GM18526 (cell line): ENCODE results near the gene MAD1L1.

Experiments used
- POLR2A ChIP-seq: IDR thresholded peaks from 3 replicates; pipeline ENCODE4 v1.6.1; 2011; ENCODE audit not compliant: insufficient read length; ENCODE audit errors: extremely low read depth

Gene MAD1L1

GRCh38 chr7:2038931-2039728 is 193.6 kb downstream of the MAD1L1 start:
- TF ChIP-seq POLR2A, result no peak

GRCh38 chr7:2037808-2038522 is 194.8 kb downstream of the MAD1L1 start:
- no peak for TF ChIP-seq POLR2A

DNA sequence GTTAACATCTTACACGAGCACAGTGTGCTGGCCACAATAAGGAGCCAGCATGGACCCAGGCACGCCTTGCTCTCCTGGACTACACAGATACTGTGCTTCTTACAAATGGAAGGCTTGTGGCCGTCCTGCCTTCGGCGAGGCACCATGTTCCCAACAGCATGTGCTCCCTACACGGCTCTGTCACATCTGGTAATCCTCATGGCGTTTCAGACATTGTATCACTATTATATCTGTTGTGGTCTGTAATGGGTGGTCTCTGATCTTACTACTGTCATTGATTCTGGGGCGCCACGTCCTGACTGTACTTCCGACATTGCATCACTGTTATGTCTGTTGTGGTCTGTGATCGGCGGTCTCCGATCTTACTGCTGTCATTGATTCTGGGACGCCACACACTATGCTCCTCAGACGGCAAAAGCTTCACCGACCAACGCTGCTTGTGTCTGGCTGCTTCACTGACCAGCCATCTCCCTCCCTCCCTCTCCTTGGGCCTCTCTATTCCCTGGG is 195.4 kb downstream of the MAD1L1 start:
- TF ChIP-seq POLR2A, result no peak

GRCh38 chr7:2036786-2037185 is 196.0 kb downstream of the MAD1L1 start:
- TF ChIP-seq POLR2A, result no peak

DNA sequence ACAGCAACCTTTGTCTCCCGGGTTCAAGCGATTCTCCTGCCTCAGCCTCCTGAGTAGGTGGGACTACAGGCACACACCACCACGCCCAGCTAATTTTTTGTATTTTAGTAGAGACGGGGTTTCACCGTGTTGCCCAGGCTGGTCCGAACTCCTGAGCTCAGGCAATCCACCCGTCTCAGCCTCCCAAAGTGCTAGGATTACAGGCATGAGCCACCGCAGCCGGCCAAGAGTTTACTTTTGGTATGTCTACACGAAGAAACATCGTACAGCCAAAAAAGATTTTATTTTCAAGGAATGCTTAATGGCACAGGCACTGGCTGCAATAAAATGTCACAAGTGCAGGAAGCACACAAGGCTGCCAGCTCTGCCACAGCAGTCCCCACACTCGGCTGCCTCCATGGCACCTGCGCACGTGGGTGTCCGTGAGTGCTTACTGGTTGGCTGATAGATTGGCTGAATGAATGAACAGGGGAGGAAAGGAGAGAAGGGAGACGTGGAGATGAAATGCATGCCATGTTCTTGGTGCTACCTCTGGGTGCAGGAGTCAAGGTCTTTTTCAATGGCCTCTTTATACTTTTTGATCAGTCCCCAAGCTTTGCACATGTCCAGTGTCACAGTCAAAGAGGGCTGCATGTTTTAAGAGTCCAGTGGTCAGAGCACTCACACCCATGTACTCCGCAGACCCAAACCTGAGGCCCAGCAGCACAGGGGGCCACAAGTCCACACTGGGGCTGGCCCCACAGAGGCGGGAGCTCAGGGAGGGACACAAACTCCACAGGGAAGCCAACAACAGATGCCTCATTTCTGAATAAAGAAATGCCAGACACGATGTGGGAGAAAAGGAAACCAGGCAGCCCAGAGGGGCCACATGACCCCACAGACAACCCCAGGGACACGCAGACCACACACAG is 198.2 kb downstream of the MAD1L1 start:
- no peak for TF ChIP-seq POLR2A

GRCh38 chr7:2033586-2034135 is 199.1 kb downstream of the MAD1L1 start:
- no peak for TF ChIP-seq POLR2A

DNA sequence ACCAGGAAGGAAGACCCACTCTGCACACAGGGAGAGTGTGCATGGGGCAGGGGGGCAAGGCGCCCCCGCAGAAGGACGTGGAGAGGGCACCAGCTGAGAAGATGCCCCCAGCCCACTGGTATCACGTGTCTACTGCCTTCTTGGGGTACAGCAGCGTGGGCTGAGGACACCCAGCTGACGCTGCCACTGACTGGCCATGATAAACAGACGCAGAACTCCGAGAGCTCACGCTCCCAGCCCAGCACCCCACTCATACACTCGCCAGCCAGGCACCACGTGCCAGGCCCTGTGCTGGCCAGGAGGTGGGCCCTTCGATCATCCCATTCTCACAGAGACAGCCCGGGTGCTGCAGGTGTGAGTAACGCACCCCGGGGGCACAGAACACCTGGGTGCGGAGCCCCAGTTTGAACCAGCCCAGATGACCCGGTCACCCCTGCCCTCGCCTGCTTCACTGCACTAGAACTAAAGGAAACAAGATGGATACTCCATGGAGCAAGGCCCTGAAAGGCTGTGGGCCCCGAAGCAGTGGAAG is 199.8 kb downstream of the MAD1L1 start:
- TF ChIP-seq POLR2A, result no peak

GRCh38 chr7:2032030-2032875 is 200.5 kb downstream of the MAD1L1 start:
- no peak for TF ChIP-seq POLR2A

DNA sequence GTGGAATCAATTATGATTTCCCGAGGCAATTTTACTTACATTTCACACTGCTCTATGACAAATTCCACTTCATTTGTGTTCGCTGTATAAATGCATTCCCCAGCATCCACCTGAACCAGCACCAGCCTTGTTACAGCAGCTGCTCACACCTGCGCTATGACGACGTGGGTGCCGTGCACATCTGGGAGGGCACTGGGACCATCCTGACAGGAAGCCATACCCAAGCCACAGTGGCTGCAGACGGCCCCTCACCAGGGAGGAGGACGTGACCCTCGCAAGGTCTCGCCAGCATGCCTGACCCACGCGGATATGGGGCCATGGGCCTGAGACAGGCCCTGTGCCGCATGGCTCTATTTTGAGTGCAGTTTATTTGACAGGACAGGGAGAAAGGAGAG is 201.3 kb downstream of the MAD1L1 start:
- TF ChIP-seq POLR2A, result no peak

DNA sequence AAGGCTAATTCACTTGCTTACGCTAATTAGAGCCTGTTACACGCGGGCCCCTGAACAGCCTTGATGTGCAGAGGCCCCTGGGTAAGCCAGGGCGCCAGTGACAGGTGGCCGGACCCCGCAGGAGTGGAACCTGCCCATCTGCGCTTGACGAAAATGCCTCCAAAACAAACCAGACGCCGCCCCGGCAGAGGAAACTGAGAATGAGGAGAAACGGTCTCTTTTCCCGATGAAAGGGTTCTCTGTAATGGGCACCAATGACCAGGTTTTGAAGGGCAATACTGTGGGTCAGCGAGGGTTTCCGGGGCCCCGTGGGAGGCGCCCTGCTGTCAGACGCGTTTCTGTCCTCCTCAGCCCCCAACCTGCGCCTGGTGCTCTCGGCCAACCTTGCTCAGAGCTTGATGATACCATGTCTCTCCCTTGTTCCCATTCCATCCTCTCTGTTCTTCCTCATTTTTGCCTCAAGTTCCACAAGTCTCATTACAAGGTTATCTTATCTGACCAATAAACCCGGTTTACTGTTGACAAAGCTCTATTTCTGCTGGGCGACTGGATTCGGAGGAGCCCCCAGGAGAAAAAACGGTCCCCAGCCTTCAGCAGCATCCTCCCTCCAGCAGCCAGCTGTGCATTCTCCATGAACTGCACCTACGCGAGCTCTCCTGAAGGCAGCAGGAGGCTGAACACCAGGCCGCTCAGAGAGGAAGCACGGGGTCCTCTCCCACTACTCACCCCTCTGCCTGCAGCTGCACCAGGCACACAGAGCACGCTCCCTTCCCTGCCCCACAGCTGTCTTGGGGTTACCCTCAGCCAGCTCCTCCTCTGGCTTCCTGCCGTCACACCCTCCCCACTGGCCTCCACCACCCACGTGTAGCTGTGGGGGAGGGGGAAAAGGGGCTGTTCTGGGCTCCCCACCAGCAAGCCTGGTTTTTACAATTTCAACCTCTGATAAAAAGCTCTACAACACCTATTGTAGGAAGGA is 202.0 kb downstream of the MAD1L1 start:
- TF ChIP-seq POLR2A, result no peak

DNA sequence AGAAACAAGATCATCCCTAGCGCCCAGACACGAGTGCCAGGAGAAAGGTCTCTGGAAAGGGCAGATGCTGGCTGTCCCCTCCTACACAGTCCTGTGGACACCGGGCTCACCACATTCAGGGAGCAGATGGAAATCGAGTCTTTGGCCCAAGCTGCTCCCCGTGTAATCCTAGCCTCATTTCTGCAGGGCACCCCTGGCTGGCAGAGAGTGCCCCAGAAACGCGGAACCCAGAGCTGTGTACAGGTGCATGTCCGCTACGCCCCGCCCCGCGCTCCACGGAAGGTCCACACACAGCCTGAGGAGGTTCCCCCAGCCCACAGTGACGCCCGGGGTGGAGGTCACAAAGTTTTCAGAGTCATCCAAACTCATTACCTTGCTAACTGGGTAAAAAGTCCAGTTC is 202.8 kb downstream of the MAD1L1 start:
- TF ChIP-seq POLR2A, result no peak

DNA sequence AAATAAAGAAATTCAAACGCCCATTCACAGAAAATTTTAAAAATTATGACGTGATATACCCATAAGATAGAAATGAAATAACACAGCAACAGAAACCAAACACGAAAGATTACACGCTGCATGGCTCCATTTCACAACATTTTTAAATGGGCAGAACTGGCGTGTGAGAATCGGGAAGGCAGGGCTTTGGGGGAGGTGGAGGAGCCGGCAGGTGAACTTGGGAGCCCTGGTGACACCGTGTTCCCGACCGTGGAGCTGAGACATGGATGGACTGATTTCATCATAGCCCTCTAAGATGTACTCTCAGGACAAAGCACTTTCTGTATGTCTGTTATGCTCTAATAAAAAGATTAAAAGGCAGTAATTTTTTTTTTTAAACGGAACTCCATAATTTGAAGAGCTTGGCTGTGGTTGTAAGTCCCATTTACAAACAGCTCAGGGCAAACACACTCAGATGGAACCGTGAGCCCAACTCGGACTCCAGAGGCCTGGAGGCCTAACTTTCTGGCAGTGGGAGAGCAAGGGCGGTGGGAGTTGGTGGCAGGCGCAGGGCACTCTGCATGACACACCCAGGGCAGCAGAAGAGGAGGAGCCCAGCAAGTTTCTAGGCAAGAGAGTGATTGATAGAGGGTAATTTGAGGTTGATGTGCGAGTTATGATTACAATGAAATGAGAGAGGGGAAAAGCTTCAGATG is 203.4 kb downstream of the MAD1L1 start:
- TF ChIP-seq POLR2A, result no peak
